Activated CD4-positive, alpha-beta T cell treated with anti-CD3 and anti-CD28 coated beads for 4 hours (primary cell): Measurements from ENCODE around the gene INTS6.

ENCODE experiments used
- DNase-seq, 2 donors: peaks; one replicate each; pipeline ENCODE4 v3.0.0-alpha.2; 2020

The INTS6 gene

GRCh38 chr13:51452361-51453206 lies at the start of gene INTS6:
TSS of gene INTS6 (minus strand) at chr13:51453036. CDS start at chr13:51452525, 511 bp downstream.
- peak; percentile 98 to 99 for DNase-seq

GRCh38 chr13:51502153-51502651 lies 49.4 kb upstream of the INTS6 start:
- no peak for DNase-seq

GRCh38 chr13:51501592-51502152 lies 48.8 kb upstream of the INTS6 start:
- DNase-seq: no peak

- no peak for DNase-seq
Measured at GRCh38 chr13:51501096-51501495, 48.3 kb upstream of the INTS6 start.

- no peak for DNase-seq
Measured at GRCh38 chr13:51500687-51501086, 47.9 kb upstream of the INTS6 start.

GRCh38 chr13:51499841-51500240 lies 47.0 kb upstream of the INTS6 start:
- DNase-seq: no peak

- no peak for DNase-seq
Measured at GRCh38 chr13:51495316-51495715, 42.5 kb upstream of the INTS6 start.

GRCh38 chr13:51494156-51494555 lies 41.3 kb upstream of the INTS6 start:
- no peak for DNase-seq

GRCh38 chr13:51488212-51488611 lies 35.4 kb upstream of the INTS6 start:
- DNase-seq: no peak

GRCh38 chr13:51481656-51482055 lies 28.8 kb upstream of the INTS6 start:
- no peak for DNase-seq

- DNase-seq: no peak
Measured at GRCh38 chr13:51479199-51479523, 26.3 kb upstream of the INTS6 start.

GRCh38 chr13:51478418-51479198 lies 25.8 kb upstream of the INTS6 start:
- DNase-seq: no peak

GRCh38 chr13:51477653-51478324 lies 25.0 kb upstream of the INTS6 start:
- DNase-seq: no peak

- no peak for DNase-seq
Measured at GRCh38 chr13:51477149-51477548, 24.3 kb upstream of the INTS6 start.

- no peak for DNase-seq
Measured at GRCh38 chr13:51475727-51476501, 23.1 kb upstream of the INTS6 start.

- no peak for DNase-seq
Measured at GRCh38 chr13:51469790-51470189, 17.0 kb upstream of the INTS6 start.

GRCh38 chr13:51467730-51468129 lies 14.9 kb upstream of the INTS6 start:
- no peak for DNase-seq

- no peak for DNase-seq
Measured at GRCh38 chr13:51465124-51465523, 12.3 kb upstream of the INTS6 start.

GRCh38 chr13:51457086-51457815 lies 4.4 kb upstream of the INTS6 start:
- DNase-seq: no peak

- DNase-seq: no peak
Measured at GRCh38 chr13:51456510-51456909, 3.7 kb upstream of the INTS6 start.

GRCh38 chr13:51455532-51455931 lies 2.7 kb upstream of the INTS6 start:
- no peak for DNase-seq
